ENCODE results near the gene SNRNP35.

GRCh38 chr12:123488539-123489230 lies 30.7 kb downstream of the SNRNP35 start:
- TF ChIP-seq CTCF (IDR thresholded peaks at IDR 0.05; ENCODE audit: insufficient read depth, low read length) (no peak), SPI1 (IDR thresholded peaks at IDR 0.05; ENCODE audit: borderline replicate concordance, low read depth) (no peak), POLR2AphosphoS5 (IDR thresholded peaks at IDR 0.05; ENCODE audit: low read depth) (no peak)
